Measurements from ENCODE around the gene TSPAN6. TPM values are rescaled to one million over a fixed set of nuclear protein-coding genes. Genes with fewer than 3 reads are reported as not detected.

Gene TSPAN6
- total and polyA plus RNA-seq, 7 experiments from 2014 or later = 1.0 to 7.7 (median 2.2) TPM; not detected in 1

DNA sequence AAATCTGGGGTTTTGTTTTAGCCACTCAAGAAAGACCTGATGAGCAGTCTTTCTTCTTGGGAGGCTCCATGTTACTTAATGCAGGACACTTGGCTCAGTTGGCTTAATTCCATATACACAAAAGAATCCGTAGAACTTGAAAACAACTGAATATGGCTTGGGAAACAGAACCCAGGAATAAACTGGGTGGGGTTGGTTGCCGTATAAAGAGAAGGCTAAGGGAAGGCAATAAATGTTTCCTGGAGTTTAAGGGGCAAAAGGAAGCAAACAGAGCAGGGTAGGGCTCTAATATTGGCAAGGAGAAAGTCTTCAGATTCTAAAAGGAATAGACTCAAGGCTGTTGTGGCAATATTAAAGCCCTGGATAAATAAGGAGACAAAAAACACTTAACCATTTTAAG lies 43.5 kb downstream of the TSPAN6 start:
- intact Hi-C loops (cut with micrococcal nuclease) = no loop called here
- no peaks in the 10 kb centered on the region for H3K4me1 Mint-ChIP-seq

GRCh38 chrX:100591256-100592051 lies 45.2 kb downstream of the TSPAN6 start:
- Mint-ChIP-seq H3K9me3 (peaks cover 0 to 2% (median 0%) of the 10 kb centered on the region in 11 donors), H3K27ac (no peak overlapping the region), H3K4me1 (no peaks in the 10 kb centered on the region), H3K36me3 (no peaks in the 10 kb centered on the region), H3K27me3 (peaks cover 0 to 13% (median 8%) of the 10 kb centered on the region in 5 donors), H3K4me3 (no peak overlapping the region)
- intact Hi-C loops (cut with micrococcal nuclease) = no loop called here
- Histone ChIP-seq H3K27ac (ENCODE audit: low read depth, low read length) (no peak overlapping the region), H3K4me3 (ENCODE audit: low read length) (no peak overlapping the region), H3K9me3 (ENCODE audit: control insufficient read depth in 2 of 3, low read length in 3 of 3) (no peaks in the 10 kb centered on the region), H3K4me1 (ENCODE audit: control insufficient read depth in 2 of 2, insufficient read depth in 2 of 2, low read length in 2 of 2) (no peaks in the 10 kb centered on the region), H3K36me3 (ENCODE audit: control insufficient read depth in 2 of 3, insufficient read depth in 3 of 3, low read length in 3 of 3) (no peaks in the 10 kb centered on the region), H3K27me3 (ENCODE audit: control insufficient read depth in 2 of 2, insufficient read depth in 2 of 2, low read length in 2 of 2) (no peaks in the 10 kb centered on the region)
- POLR2A ChIA-PET = no interaction called here
- CTCF ChIA-PET = interaction anchor here (0.9 kb wide), 1 partner anchor 9 kb away, joined by 3 read pairs; no protein-coding TSS in a partner anchor
- ATAC-seq (no peak), DNase-seq (no peak)

More for the DNA sequence above, 43.5 kb downstream of the TSPAN6 start:
- Mint-ChIP-seq H3K27ac (no peak overlapping the region), H3K9me3 (peaks cover 0 to under 1% (median 0%) of the 10 kb centered on the region in 11 donors), H3K36me3 (no peaks in the 10 kb centered on the region), H3K27me3 (peaks cover 0 to 11% (median 6%) of the 10 kb centered on the region in 5 donors), H3K4me3 (no peak overlapping the region)
- no peaks in the 10 kb centered on the region for H3K27me3 ChIP-seq (ENCODE audit: control insufficient read depth in 2 of 2, insufficient read depth in 2 of 2, low read length in 2 of 2)
- H3K4me3 ChIP-seq (ENCODE audit: low read length) = no peak overlapping the region
- CTCF ChIA-PET = no interaction called here
- no peak overlapping the region for H3K27ac ChIP-seq (ENCODE audit: low read depth, low read length)
- H3K4me1 ChIP-seq (ENCODE audit: control insufficient read depth in 2 of 2, insufficient read depth in 2 of 2, low read length in 2 of 2) = no peaks in the 10 kb centered on the region
- ATAC-seq (no peak), DNase-seq (no peak)
- H3K9me3 ChIP-seq (ENCODE audit: control insufficient read depth in 2 of 3, low read length in 3 of 3) = no peaks in the 10 kb centered on the region
- POLR2A ChIA-PET = no interaction called here
- no peaks in the 10 kb centered on the region for H3K36me3 ChIP-seq (ENCODE audit: control insufficient read depth in 2 of 3, insufficient read depth in 3 of 3, low read length in 3 of 3)

DNA sequence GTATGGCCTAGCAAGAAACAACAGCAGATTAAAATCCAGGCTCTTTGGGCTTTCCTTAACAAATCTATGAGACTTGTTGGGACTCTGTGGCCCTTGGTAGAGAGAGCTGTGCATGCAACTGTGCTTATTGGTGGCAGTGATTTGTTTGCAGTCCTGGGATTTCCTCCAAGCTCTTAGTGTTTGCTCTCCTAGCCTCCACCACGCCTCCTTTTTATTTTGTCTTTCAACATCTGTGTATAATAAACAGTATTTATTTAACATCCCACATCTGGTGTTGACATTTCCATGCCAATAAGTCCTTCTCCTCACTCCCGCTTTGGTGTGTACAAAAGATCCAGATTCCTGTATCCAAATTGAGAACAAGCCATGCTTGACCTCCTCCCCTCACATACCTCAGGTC lies 48.7 kb downstream of the TSPAN6 start:
- H3K27ac ChIP-seq (ENCODE audit: low read depth, low read length) = no peak overlapping the region
- intact Hi-C loops (cut with micrococcal nuclease) = no loop called here
- ChIA-PET CTCF (no interaction called here), POLR2A (no interaction called here)
- Mint-ChIP-seq H3K27ac (no peak overlapping the region), H3K36me3 (no peaks in the 10 kb centered on the region), H3K4me3 (no peak overlapping the region), H3K4me1 (no peaks in the 10 kb centered on the region), H3K9me3 (peaks cover 0 to 2% (median 0%) of the 10 kb centered on the region in 11 donors), H3K27me3 (peaks cover 3 to 26% (median 19%) of the 10 kb centered on the region in 5 donors)
- H3K4me3 ChIP-seq (ENCODE audit: low read length) = no peak overlapping the region
- no peaks in the 10 kb centered on the region for H3K4me1 ChIP-seq (ENCODE audit: control insufficient read depth in 2 of 2, insufficient read depth in 2 of 2, low read length in 2 of 2)
- no peak for DNase-seq
- H3K27me3 ChIP-seq (ENCODE audit: control insufficient read depth in 2 of 2, insufficient read depth in 2 of 2, low read length in 2 of 2) = no peaks in the 10 kb centered on the region
- ATAC-seq = no peak
- no peaks in the 10 kb centered on the region for H3K9me3 ChIP-seq (ENCODE audit: control insufficient read depth in 2 of 3, low read length in 3 of 3)
- H3K36me3 ChIP-seq (ENCODE audit: control insufficient read depth in 2 of 3, insufficient read depth in 3 of 3, low read length in 3 of 3) = no peaks in the 10 kb centered on the region

DNA sequence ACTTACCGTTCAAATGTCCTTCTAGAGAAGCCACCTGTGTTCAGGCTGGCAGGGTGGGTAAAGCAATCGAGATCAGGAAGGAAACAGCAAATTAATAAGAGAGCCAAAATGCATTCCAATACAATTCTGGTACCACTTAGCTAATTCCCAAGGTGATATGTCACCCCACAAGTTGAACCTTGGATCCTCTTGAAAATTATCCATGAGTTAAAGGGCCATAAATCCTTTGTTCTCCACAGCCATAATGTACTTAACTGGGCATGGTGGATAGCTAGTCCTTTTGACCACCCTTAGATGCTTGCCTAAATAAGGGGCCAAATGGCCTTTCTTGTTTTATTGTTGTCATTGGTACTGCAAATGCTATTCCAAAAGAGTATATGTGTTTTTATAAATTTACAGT lies 49.9 kb downstream of the TSPAN6 start:
- intact Hi-C loops (cut with micrococcal nuclease) = no loop called here

DNA sequence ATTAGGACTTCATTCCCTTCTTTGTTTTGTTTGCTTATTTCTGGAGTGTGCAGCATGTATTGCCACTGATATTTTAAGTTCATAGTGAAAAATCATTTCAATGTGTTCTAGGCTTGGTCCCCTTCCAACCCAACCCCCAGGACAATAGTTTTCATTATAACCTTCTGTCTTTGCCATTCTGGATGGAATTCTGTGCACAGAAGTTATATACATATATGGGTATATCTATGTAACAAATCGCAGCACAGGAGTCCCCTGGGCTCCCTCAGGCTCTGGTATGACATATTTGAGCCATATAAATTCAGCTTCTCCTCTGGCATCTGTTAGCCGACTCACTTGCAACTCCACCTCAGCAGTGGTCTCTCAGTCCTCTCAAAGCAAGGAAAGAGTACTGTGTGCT lies 52.0 kb downstream of the TSPAN6 start, which contains the start of gene TNMD:
Gene TNMD (plus strand): TSS at position 326 of the 400 bp plus-strand sequence. CDS start 83 bp downstream, outside the sequence.
- no peaks in the 10 kb centered on the region for H3K27me3 ChIP-seq (ENCODE audit: control insufficient read depth in 2 of 2, insufficient read depth in 2 of 2, low read length in 2 of 2)
- peaks cover 0 to 2% (median 0%) of the 10 kb centered on the region in 11 donors for H3K9me3 Mint-ChIP-seq
- no peaks in the 10 kb centered on the region for H3K4me1 ChIP-seq (ENCODE audit: control insufficient read depth in 2 of 2, insufficient read depth in 2 of 2, low read length in 2 of 2)
- ChIA-PET POLR2A (no interaction called here), CTCF (no interaction called here)
- no peaks in the 10 kb centered on the region for H3K36me3 ChIP-seq (ENCODE audit: control insufficient read depth in 2 of 3, insufficient read depth in 3 of 3, low read length in 3 of 3)
- ATAC-seq (no peak), DNase-seq (no peak)
- no peak within 1 kb of the TSS for H3K27ac Mint-ChIP-seq
- intact Hi-C loops (cut with micrococcal nuclease) = no loop called here
- H3K36me3 Mint-ChIP-seq = no peaks in the 10 kb centered on the region
- H3K4me3 Mint-ChIP-seq = no peak within 1 kb of the TSS
- H3K4me3 ChIP-seq (ENCODE audit: low read length) = no peak within 1 kb of the TSS
- H3K4me1 Mint-ChIP-seq = no peaks in the 10 kb centered on the region
- no peak within 1 kb of the TSS for H3K27ac ChIP-seq (ENCODE audit: low read depth, low read length)
- H3K9me3 ChIP-seq (ENCODE audit: control insufficient read depth in 2 of 3, low read length in 3 of 3) = no peaks in the 10 kb centered on the region
- H3K27me3 Mint-ChIP-seq = peaks cover 3 to 45% (median 26%) of the 10 kb centered on the region in 5 donors

More for the DNA sequence above, 49.9 kb downstream of the TSPAN6 start:
- Histone ChIP-seq H3K27ac (ENCODE audit: low read depth, low read length) (no peak overlapping the region), H3K4me3 (ENCODE audit: low read length) (no peak overlapping the region), H3K36me3 (ENCODE audit: control insufficient read depth in 2 of 3, insufficient read depth in 3 of 3, low read length in 3 of 3) (no peaks in the 10 kb centered on the region), H3K4me1 (ENCODE audit: control insufficient read depth in 2 of 2, insufficient read depth in 2 of 2, low read length in 2 of 2) (no peaks in the 10 kb centered on the region), H3K27me3 (ENCODE audit: control insufficient read depth in 2 of 2, insufficient read depth in 2 of 2, low read length in 2 of 2) (no peaks in the 10 kb centered on the region), H3K9me3 (ENCODE audit: control insufficient read depth in 2 of 3, low read length in 3 of 3) (no peaks in the 10 kb centered on the region)
- ChIA-PET CTCF (no interaction called here), POLR2A (no interaction called here)
- Mint-ChIP-seq H3K27ac (no peak overlapping the region), H3K9me3 (peaks cover 0 to 2% (median 0%) of the 10 kb centered on the region in 11 donors), H3K36me3 (no peaks in the 10 kb centered on the region), H3K27me3 (peaks cover 3 to 34% (median 21%) of the 10 kb centered on the region in 5 donors), H3K4me3 (no peak overlapping the region), H3K4me1 (no peaks in the 10 kb centered on the region)
- ATAC-seq = no peak
- no peak for DNase-seq

Other genes with a start within 250 kb of the TSPAN6 start
- under 1 TPM in 3 of 5 experiments, not detected in 2; 0.05 TPM for gene PCDH19, start 226.5 kb downstream of the TSPAN6 start, total RNA-seq
- gene PCDH19, start 226.5 kb downstream of the TSPAN6 start, polyA plus RNA-seq = not detected
- gene TNMD, start 51.9 kb downstream of the TSPAN6 start, total RNA-seq = not detected
- gene TNMD, start 51.9 kb downstream of the TSPAN6 start, polyA plus RNA-seq = not detected
- gene SRPX2, start 7.4 kb upstream of the TSPAN6 start, total RNA-seq = not detected
- not detected for gene SRPX2, start 7.4 kb upstream of the TSPAN6 start, polyA plus RNA-seq
- under 1 TPM in 1 of 5 experiments, not detected in 4; 0.39 TPM for gene SYTL4, start 95.3 kb upstream of the TSPAN6 start, total RNA-seq
- not detected for gene SYTL4, start 95.3 kb upstream of the TSPAN6 start, polyA plus RNA-seq
- 10 to 100 TPM in 3 of 5 experiments, 1 to 10 TPM in 2; 8.6 to 41.8 (median 16.1) TPM for gene CSTF2, start 183.6 kb upstream of the TSPAN6 start, total RNA-seq
- 10 to 100 TPM in 1 of 2 donors, 1 to 10 TPM in 1; 9.4 to 19.5 TPM for gene CSTF2, start 183.6 kb upstream of the TSPAN6 start, polyA plus RNA-seq
- gene NOX1, start 237.6 kb upstream of the TSPAN6 start, total RNA-seq = not detected
- under 1 TPM in 1 of 2 donors, not detected in 1; 0.12 TPM for gene NOX1, start 237.6 kb upstream of the TSPAN6 start, polyA plus RNA-seq